Neural crest cell (in vitro differentiated cells): Measurements from ENCODE around the gene ATP5F1C. TPM values are rescaled to one million over a fixed set of nuclear protein-coding genes. Genes with fewer than 3 reads are reported as not detected.
A peak's percentile ranks its signal among the peaks of the same experiment; 100 is the strongest.
"Not testable (repeated sequence)": the region's sequence is repeated elsewhere in the genome, so short reads cannot be mapped to it uniquely, and the experiment has no call there.

Experiments
- DNase-seq: peaks from one replicate; pipeline ENCODE4 v3.0.0; 2021; ENCODE audit warnings: low read depth, mixed read lengths, low spot score
- H3K27ac Mint-ChIP-seq: one replicate; pipeline ENCODE4 v1.8.0; 2021; ENCODE audit warnings: mild to moderate bottlenecking, mixed read lengths; ENCODE audit not compliant: unreplicated experiment
- H3K27me3 Mint-ChIP-seq: 2 replicates; pipeline ENCODE4 v1.8.0; 2021; ENCODE audit warnings: low read depth, mild to moderate bottlenecking, mixed read lengths
- H3K36me3 Mint-ChIP-seq: 2 replicates; pipeline ENCODE4 v1.8.0; 2021; ENCODE audit warnings: low read depth, mild to moderate bottlenecking, mixed read lengths
- H3K4me1 Mint-ChIP-seq: 2 replicates; pipeline ENCODE4 v1.8.0; 2021; ENCODE audit warnings: mixed read lengths
- H3K4me3 Mint-ChIP-seq: one replicate; pipeline ENCODE4 v1.8.0; 2021; ENCODE audit warnings: mild to moderate bottlenecking, mixed read lengths
- H3K9me3 Mint-ChIP-seq: 2 replicates; pipeline ENCODE4 v1.8.0; 2021; ENCODE audit warnings: mixed read lengths
- CTCF ChIP-seq: fragments of 200-600 bp; sonication (generic); conservative IDR thresholded peaks from 2 replicates; pipeline ENCODE4 v1.5.0; 2021; ENCODE audit warnings: antibody characterized with exemption, mild to moderate bottlenecking
- long read RNA-seq: library from polyadenylated mRNA; unstranded; transcript quantifications from one replicate; pipeline ENCODE4 v2.0.0, GENCODE V29; 2020
- total RNA-seq: library from RNA; stranded (reverse); gene quantifications from 2 replicates; pipeline ENCODE4 v1.2.1, GENCODE V29; 2021

Gene ATP5F1C
- 241 and 245 TPM in 2 replicates for total RNA-seq
- long read RNA-seq, transcript ATP5F1C-201 (9 exons, 1,078 nt), result minor isoform, 46 of 448 reads
- long read RNA-seq, transcript ATP5F1C-202 (10 exons, 1,163 nt), result major isoform, 379 of 448 reads
- long read RNA-seq, transcript ATP5F1C-210 (9 exons, 1,096 nt), result minor isoform, 7 of 448 reads
- long read RNA-seq, partial matches to known transcripts, result 7 of 448 reads
- long read RNA-seq, other reads (novel, unspliced or antisense), result 9 of 448 reads

DNA sequence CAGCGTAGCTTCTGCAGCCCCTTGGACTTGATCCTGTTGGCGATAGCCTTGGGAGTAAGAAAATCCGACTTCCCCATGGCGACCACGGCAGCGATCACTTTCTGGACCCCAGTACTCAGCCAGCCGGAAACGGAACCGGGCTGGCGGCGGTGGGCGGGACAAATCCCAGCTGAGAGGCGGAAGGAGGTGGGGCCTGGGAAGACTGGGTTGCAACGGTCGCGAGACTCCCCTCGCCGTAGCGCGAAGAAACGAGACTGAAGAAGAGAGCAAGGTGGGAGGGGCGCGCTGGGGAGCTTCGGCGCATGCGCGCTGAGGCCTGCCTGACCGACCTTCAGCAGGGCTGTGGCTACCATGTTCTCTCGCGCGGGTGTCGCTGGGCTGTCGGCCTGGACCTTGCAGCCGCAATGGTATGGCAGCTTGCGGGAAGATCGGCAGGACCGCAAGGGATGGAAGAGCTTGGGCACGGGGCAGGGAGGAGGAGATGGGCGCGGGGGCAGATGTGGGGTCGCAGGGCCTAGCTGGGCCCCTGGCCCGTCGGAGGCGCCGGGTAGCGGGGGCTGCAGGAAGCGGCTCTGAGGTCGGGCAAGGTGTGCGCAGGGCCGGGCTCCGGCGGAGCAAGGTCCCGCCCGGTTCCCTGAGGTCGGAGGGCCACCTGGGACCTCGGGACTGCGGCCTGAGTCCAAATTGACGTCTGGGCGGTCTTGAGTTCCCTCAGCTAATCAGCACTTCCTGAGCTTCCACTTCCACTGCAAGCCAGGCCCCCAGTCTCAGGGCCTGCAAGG lies at the start of gene ATP5F1C, which contains the start of gene KIN:
Gene ATP5F1C (plus strand): TSS at position 321 of the 782 bp plus-strand sequence. CDS start 31 bp downstream, at position 352.
Gene KIN (minus strand): TSS at position 137 of the 782 bp plus-strand sequence. CDS start 60 bp downstream, at position 77.
- H3K27me3 Mint-ChIP-seq, result no peaks in the 10 kb centered on the region
- no peak within 1 kb of the TSS for H3K27ac Mint-ChIP-seq
- no peak within 1 kb of the TSS for H3K4me3 Mint-ChIP-seq
- peaks cover 36% of the 10 kb centered on the region for H3K4me1 Mint-ChIP-seq
- H3K9me3 Mint-ChIP-seq, result no peaks in the 10 kb centered on the region
- peak; percentile 94 for DNase-seq
- peaks cover 4% of the 10 kb centered on the region for H3K36me3 Mint-ChIP-seq
- TF ChIP-seq CTCF, result no peak

DNA sequence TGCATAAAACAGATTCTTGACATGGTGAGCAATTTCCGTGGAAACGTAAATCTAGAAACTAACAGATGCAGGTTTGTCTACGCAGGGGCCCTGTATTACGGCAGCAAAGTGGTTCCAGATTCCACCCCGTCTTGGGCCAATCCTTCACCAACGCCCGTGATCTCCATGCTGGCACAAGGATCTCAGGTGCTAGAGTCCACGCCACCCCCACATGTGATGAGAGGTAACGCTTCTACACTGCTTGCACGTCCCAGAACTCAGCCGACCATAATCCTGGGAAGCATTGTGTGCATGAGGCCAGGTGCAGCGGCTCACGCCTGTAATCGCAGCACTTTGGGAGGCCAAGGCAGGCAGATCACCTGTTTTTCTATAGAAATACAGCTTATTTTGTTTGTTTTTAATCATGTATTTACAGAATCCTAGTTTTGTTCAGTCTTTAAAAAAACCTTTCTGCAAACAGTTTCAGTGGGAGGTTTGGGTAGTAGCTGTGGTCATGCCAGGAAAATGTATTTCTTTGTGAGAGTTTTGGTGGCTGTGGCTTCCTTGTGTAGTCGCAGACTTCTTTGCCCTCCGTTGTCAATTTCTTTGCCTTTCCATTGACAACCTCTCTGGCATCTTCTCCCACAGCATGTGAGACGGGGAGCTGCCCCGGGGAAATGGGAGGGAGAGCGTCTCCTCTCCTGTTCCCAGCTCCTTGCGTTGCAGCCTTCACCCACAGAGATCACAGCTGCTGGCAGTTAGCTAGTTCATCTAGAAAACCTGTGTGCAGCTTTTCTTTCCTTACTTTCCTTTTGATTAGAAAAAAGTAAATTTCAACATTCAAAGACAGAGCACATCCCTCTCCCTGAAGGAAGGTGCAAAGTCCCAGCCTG lies 49.2 kb upstream of the ATP5F1C start:
- no peaks in the 10 kb centered on the region for H3K27me3 Mint-ChIP-seq
- no peaks in the 10 kb centered on the region for H3K9me3 Mint-ChIP-seq
- no peak overlapping the region for H3K27ac Mint-ChIP-seq
- no peak for DNase-seq
- no peak overlapping the region for H3K4me3 Mint-ChIP-seq
- TF ChIP-seq CTCF, result no peak
- peaks cover 8% of the 10 kb centered on the region for H3K4me1 Mint-ChIP-seq
- H3K36me3 Mint-ChIP-seq, result no peaks in the 10 kb centered on the region

DNA sequence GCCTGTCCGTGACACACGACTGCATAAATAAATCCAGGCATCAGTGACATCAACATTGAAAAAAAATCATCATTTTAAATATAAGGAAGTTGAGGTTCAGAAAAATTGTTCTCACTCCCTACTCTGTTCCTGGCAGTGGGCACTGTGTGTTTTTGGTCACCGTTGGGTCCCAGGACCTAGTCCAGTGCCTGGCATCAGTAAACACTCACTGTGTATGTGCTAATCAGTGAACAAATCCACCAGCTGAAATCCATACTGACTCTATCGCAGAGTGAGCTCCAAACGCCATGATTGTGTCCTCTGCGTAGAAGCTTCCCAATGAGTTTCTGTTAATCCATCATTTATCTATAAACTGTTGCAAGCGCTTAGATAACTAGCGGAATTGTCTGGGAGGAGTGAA lies 43.7 kb upstream of the ATP5F1C start:
- no peaks in the 10 kb centered on the region for H3K36me3 Mint-ChIP-seq
- H3K4me3 Mint-ChIP-seq, result no peak overlapping the region
- H3K27ac Mint-ChIP-seq, result no peak overlapping the region
- H3K27me3 Mint-ChIP-seq, result no peaks in the 10 kb centered on the region
- H3K4me1 Mint-ChIP-seq, result peaks cover 8% of the 10 kb centered on the region
- H3K9me3 Mint-ChIP-seq, result no peaks in the 10 kb centered on the region
- no peak for TF ChIP-seq CTCF
- no peak for DNase-seq

DNA sequence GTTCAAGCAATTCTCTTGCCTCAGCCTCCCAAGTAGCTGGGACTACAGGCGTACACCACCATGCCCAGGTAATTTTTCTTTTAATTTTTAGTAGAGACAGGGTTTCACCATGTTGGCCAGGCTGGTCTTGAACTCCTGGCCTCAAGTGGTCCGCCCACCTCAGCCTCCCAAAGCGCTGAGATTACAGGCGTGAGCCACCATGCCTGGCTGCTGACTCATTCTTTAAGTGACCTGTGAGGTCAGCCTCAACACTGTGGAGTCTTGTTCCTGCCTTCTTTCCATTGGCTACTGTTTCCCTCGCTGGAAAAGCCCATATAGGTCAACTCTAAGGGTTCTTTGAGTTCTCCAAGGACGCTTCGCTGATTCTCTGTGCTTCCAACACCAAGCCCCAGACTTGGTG lies 39.3 kb upstream of the ATP5F1C start:
- peaks cover 13% of the 10 kb centered on the region for H3K36me3 Mint-ChIP-seq
- H3K27me3 Mint-ChIP-seq, result not testable (repeated sequence)

DNA sequence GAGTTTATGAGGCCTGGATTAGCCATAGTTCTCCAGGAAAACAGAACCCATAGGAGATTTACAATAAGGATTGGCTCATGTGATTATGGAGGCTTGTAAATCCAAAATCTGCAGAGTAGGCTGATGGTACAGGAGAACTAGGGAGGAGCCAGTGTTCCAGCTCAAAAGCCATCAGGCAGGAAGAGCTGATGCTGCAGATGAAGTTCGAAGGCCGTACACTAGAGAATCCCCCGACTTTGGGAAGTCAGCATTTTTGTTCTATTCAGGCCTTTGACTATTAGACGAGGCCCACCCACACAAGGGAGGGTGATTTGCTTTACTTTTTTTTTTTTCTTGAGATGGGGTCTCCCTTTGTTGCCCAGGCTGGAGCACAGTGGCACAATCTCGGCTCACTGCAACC lies 37.8 kb upstream of the ATP5F1C start:
- no peaks in the 10 kb centered on the region for H3K9me3 Mint-ChIP-seq
- TF ChIP-seq CTCF, result no peak
- H3K36me3 Mint-ChIP-seq, result peaks cover 20% of the 10 kb centered on the region
- no peaks in the 10 kb centered on the region for H3K27me3 Mint-ChIP-seq
- DNase-seq, result no peak
- H3K4me1 Mint-ChIP-seq, result no peaks in the 10 kb centered on the region
- H3K27ac Mint-ChIP-seq, result no peak overlapping the region
- H3K4me3 Mint-ChIP-seq, result no peak overlapping the region

More for the DNA sequence above, 39.3 kb upstream of the ATP5F1C start:
- not testable (repeated sequence) for H3K27ac Mint-ChIP-seq, H3K9me3 Mint-ChIP-seq, H3K4me1 Mint-ChIP-seq, DNase-seq, H3K4me3 Mint-ChIP-seq
